ENCODE data around the gene YWHAG. TPM values are rescaled to one million over a fixed set of nuclear protein-coding genes. Genes with fewer than 3 reads are reported as not detected.

The YWHAG gene
- total and polyA plus RNA-seq, 2 donors from 2014 or later, result 45.4 to 94.2 TPM

GRCh38 chr7:76343294-76343930 is 15.4 kb downstream of the YWHAG start:
- Histone ChIP-seq H3K4me3 (ENCODE audit: low read length in 3 of 3) (no peak overlapping the region), H3K4me1 (ENCODE audit: control insufficient read depth in 2 of 3, insufficient read depth in 2 of 3, low read depth in 1 of 3, low read length in 3 of 3) (peaks cover 0 to 10% (median 10%) of the 10 kb centered on the region in 3 donors), H3K27ac (ENCODE audit: low read depth in 2 of 2, low read length in 2 of 2) (no peak overlapping the region), H3K36me3 (ENCODE audit: control insufficient read depth in 2 of 3, insufficient read depth in 3 of 3, low read length in 3 of 3) (peaks cover 4 to 25% (median 20%) of the 10 kb centered on the region in 3 donors), H3K27me3 (ENCODE audit: control insufficient read depth, insufficient read depth, low read length) (no peaks in the 10 kb centered on the region), H3K9ac (ENCODE audit: low read length in 3 of 3) (no peak overlapping the region), H3K9me3 (ENCODE audit: control insufficient read depth in 2 of 3, insufficient read depth in 1 of 3, low read length in 3 of 3) (no peaks in the 10 kb centered on the region)
- no peak for DNase-seq
- intact Hi-C loops (cut with DNase I), result no loop called here
- no peak for TF ChIP-seq CTCF (IDR thresholded peaks at IDR 0.05; ENCODE audit: borderline replicate concordance, extremely low read depth, insufficient read depth)
- no peak for FAIRE-seq

- Histone ChIP-seq H3K27ac (ENCODE audit: low read depth in 2 of 2, low read length in 2 of 2) (no peak overlapping the region), H3K36me3 (ENCODE audit: control insufficient read depth in 2 of 3, insufficient read depth in 3 of 3, low read length in 3 of 3) (peaks cover 4 to 24% (median 18%) of the 10 kb centered on the region in 3 donors)
- intact Hi-C loops (cut with DNase I), result no loop called here
Measured at GRCh38 chr7:76342222-76342621, 16.6 kb downstream of the YWHAG start.

GRCh38 chr7:76340617-76341131 is 18.1 kb downstream of the YWHAG start:
- intact Hi-C loops (cut with DNase I), result no loop called here
- H3K4me1 ChIP-seq (ENCODE audit: control insufficient read depth in 2 of 3, insufficient read depth in 2 of 3, low read depth in 1 of 3, low read length in 3 of 3), result peaks cover 0 to 4% (median 0%) of the 10 kb centered on the region in 3 donors
- no peak overlapping the region for H3K9ac ChIP-seq (ENCODE audit: low read length in 3 of 3)
- DNase-seq (no peak), FAIRE-seq (no peak)
- no peaks in the 10 kb centered on the region for H3K27me3 ChIP-seq (ENCODE audit: control insufficient read depth, insufficient read depth, low read length)
- H3K4me3 ChIP-seq (ENCODE audit: low read length in 3 of 3), result no peak overlapping the region
- H3K9me3 ChIP-seq (ENCODE audit: control insufficient read depth in 2 of 3, insufficient read depth in 1 of 3, low read length in 3 of 3), result no peaks in the 10 kb centered on the region
- peaks cover 0 to 12% (median 10%) of the 10 kb centered on the region in 3 donors for H3K36me3 ChIP-seq (ENCODE audit: control insufficient read depth in 2 of 3, insufficient read depth in 3 of 3, low read length in 3 of 3)
- no peak overlapping the region for H3K27ac ChIP-seq (ENCODE audit: low read depth in 2 of 2, low read length in 2 of 2)
- TF ChIP-seq CTCF (IDR thresholded peaks at IDR 0.05; ENCODE audit: borderline replicate concordance, extremely low read depth, insufficient read depth), result no peak

More at GRCh38 chr7:76342222-76342621, 16.6 kb downstream of the YWHAG start:
- no peak for TF ChIP-seq CTCF (IDR thresholded peaks at IDR 0.05; ENCODE audit: borderline replicate concordance, extremely low read depth, insufficient read depth)
- DNase-seq (no peak), FAIRE-seq (no peak)
- Histone ChIP-seq H3K9ac (ENCODE audit: low read length in 3 of 3) (no peak overlapping the region), H3K4me3 (ENCODE audit: low read length in 3 of 3) (no peak overlapping the region), H3K9me3 (ENCODE audit: control insufficient read depth in 2 of 3, insufficient read depth in 1 of 3, low read length in 3 of 3) (no peaks in the 10 kb centered on the region), H3K4me1 (ENCODE audit: control insufficient read depth in 2 of 3, insufficient read depth in 2 of 3, low read depth in 1 of 3, low read length in 3 of 3) (peaks cover 0 to 10% (median 10%) of the 10 kb centered on the region in 3 donors), H3K27me3 (ENCODE audit: control insufficient read depth, insufficient read depth, low read length) (no peaks in the 10 kb centered on the region)
